A549 (cell line): ENCODE measurements around the gene TTC3.

Experiments
- CBX8 ChIP-seq: fragments of 200-600 bp; sonication (generic); IDR thresholded peaks from 2 replicates; pipeline ENCODE4 v1.6.1; 2016
- CTCF ChIP-seq: fragments of >200 bp; sonication (Bioruptor Twin); formaldehyde crosslinking; IDR thresholded peaks from 3 replicates; pipeline ENCODE4 v1.5.1; 2016
- JUN ChIP-seq, 2 experiments: fragments of >200 bp; sonication (Bioruptor Twin); formaldehyde crosslinking; IDR thresholded peaks; 2 replicates in 1 of 2; 3 replicates in 1 of 2; pipeline ENCODE4 v1.6.1; 2016 to 2017
- MAFK ChIP-seq: fragments of 450-650 bp; IDR thresholded peaks from 2 replicates; pipeline ENCODE4 v1.6.1; 2014; ENCODE audit not compliant: partially characterized antibody
- MAZ ChIP-seq: fragments of 150-350 bp; IDR thresholded peaks from 2 replicates; pipeline ENCODE4 v1.6.1; 2014; ENCODE audit warnings: antibody characterized with exemption, low read depth, low read length, borderline replicate concordance
- MYC ChIP-seq: IDR thresholded peaks from 2 replicates; pipeline ENCODE4 v1.6.1; 2012; ENCODE audit warnings: mild to moderate bottlenecking, inconsistent platforms, low read length, improper control_type of control experiment, borderline replicate concordance
- RARB ChIP-seq: fragments of 250-450 bp; sonication (Bioruptor Pico); IDR thresholded peaks from 2 replicates; pipeline ENCODE4 v1.8.0; 2021; ENCODE audit warnings: mild to moderate bottlenecking, moderate library complexity
- REST ChIP-seq: fragments of 200-600 bp; sonication (generic); IDR thresholded peaks from 2 replicates; pipeline ENCODE4 v1.6.1; 2016; ENCODE audit warnings: antibody characterized with exemption, mild to moderate bottlenecking, moderate library complexity
- RFX5 ChIP-seq: fragments of 450-650 bp; IDR thresholded peaks from 2 replicates; pipeline ENCODE4 v1.7.1; 2014; ENCODE audit warnings: antibody characterized with exemption, mild to moderate bottlenecking, moderate library complexity
- TP53 ChIP-seq: fragments of 250-450 bp; sonication (Bioruptor Pico); IDR thresholded peaks from 2 replicates; pipeline ENCODE4 v1.5.0; 2021; ENCODE audit warnings: mild to moderate bottlenecking, moderate library complexity
- TF ChIP-seq, protein P1 (sequence below): fragments of 450-650 bp; IDR thresholded peaks from 2 replicates; pipeline ENCODE4 v1.6.1; 2014; ENCODE audit warnings: antibody characterized with exemption

DNA sequence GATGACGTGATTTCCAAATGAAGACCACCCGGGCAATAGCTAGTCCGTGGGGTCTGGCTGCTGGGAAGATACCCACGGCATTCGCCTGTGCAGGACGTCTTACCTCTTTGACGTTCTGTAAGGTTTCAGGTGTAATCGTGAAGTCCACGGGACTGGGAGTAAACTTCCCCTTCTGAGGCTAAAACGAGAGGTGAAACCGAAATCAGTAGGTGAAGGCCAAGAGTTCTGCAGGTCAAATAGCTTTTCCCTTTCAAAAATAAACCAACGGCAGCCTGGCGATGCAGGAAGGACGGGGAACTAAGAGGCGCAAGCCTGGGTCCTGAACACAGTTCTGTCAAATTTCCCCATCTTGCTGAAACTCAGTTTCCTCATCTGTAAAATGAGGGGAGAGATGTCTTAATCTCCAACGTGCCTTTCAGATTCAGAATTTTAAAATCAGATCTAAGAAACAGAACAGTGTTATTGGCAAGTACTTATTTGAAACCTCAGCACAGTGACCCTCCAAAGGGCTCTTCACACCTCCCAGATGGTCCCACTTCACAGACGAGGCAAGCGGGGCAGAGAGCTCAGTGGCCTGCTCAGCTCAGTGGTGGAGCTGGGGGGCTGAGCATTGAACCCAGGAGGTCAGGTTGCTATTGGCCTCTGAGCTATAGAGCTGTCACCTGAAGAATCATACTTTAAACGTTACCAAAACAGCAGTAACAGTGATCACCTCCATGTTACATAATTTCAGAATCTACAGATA lies 159.4 kb downstream of the TTC3 start:
- no peak for TF ChIP-seq MYC
- no peak for TF ChIP-seq CTCF
- TF ChIP-seq, protein P1, sequence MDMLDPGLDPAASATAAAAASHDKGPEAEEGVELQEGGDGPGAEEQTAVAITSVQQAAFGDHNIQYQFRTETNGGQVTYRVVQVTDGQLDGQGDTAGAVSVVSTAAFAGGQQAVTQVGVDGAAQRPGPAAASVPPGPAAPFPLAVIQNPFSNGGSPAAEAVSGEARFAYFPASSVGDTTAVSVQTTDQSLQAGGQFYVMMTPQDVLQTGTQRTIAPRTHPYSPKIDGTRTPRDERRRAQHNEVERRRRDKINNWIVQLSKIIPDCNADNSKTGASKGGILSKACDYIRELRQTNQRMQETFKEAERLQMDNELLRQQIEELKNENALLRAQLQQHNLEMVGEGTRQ, result no peak
- no peak for TF ChIP-seq CBX8
- TF ChIP-seq RFX5, result no peak
- no peak for TF ChIP-seq MAFK
- no peak for TF ChIP-seq MAZ
- TF ChIP-seq TP53 (CRISPR knock-in tag), result no peak
- no peak for TF ChIP-seq REST
- TF ChIP-seq JUN (IDR thresholded peaks at IDR 0.05), result no peak
- TF ChIP-seq RARB (CRISPR knock-in tag), result no peak
